ENCODE data around the gene SCG5. TPM values are rescaled to one million over a fixed set of nuclear protein-coding genes. Genes with fewer than 3 reads are reported as not detected.
A peak's percentile ranks its signal among the peaks of the same experiment; 100 is the strongest.

Gene SCG5
- total RNA-seq, 1 donor from 2014 or later, result 136 TPM

DNA sequence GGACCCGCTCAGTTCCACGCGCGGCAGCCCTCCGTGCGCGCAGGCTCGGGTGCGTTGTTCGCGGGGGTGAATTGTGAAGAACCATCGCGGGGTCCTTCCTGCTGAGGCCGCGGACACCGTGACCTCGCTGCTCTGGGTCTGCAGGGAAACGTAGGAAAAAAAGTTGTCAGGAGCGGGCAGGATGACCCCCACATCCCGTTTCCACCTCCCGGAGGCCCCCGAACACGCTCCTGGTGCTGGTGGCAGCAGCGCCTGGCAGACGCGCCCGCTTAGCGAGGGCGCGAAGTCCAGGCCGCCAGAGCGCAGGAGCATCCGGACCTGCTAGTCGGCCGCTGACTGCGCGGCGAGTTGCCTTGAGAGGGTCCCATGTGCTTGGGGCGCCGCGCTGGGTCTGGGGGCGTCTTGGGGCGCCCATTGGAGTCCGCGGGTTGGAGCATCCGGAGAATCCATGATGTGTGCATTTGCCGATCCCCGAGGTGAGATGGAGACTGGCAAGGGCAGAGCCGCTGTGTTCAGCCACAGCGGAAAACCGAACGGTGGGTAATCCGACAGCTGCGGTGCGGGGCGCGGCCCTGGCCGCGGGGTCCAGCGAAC, 76.8 kb downstream of the SCG5 start:
- DNase-seq (ENCODE audit: low spot score in 2 of 2) (peak in 1 of 2 donors; percentile 41), FAIRE-seq (no peak)

DNA sequence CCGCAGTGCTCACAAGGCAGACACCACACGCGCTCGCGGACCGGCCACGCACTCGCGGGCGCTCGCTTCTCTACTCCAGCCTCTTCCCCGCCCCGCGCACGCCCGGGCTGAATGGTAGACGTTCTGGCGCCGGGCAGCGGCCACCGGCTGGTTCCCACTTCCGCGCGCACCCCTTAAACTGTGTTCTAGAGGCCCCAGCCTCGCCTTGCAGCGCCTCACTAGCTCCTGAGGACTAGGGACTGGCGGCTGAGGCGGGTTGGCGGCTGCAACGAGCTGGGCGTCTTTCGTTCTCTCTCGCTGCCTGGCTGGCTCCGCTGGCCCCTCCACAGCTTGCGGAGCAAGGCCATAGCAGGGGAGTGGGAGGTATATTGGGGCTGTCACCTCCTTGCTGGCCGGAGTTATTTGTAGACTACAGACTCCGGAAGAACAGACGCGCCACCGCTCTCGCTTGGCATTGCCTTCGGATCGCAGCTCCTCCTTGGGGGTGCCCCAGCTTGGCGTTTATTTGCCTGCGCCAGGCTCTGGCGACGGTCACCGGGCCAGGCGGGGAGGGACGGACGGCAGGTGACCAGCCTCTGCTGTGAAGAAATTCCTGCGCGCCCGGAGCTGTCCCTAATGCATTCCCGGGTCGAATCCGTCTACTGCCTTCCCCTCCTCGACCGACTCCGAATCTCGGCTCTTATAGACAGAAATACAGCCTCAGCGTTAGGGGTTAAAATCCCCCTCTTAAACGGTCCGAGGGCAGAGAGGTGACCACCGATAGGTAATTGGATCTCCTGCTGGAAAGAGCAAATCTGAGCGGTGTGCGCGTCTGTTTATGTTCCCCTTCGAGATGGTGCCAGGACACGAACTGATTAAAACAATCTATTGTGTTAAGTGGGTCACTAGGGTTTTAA, 77.6 kb downstream of the SCG5 start:
- DNase-seq (ENCODE audit: low spot score in 2 of 2) (peak in 1 of 2 donors; percentile 37), FAIRE-seq (no peak)

DNA sequence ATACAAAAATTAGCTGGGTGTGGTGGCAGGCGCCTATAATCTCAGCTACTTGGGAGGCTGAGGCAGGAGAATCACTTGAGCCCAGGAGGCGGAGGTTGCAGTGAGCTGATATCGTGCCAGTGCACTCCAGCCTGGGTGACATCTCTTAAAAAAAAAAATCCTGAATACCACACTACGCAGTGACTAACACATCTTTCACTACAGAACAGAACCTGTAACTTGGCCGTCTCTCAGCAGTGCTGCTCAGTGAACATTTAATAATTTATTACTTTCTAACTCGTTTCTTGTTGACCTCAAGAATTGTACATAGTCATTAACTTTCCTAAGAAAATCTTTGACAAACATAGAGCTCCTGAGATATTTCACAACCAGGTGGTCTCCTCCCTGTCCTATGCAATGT, 80.1 kb downstream of the SCG5 start:
- DNase-seq (ENCODE audit: low spot score in 2 of 2) (no peak), FAIRE-seq (no peak)

DNA sequence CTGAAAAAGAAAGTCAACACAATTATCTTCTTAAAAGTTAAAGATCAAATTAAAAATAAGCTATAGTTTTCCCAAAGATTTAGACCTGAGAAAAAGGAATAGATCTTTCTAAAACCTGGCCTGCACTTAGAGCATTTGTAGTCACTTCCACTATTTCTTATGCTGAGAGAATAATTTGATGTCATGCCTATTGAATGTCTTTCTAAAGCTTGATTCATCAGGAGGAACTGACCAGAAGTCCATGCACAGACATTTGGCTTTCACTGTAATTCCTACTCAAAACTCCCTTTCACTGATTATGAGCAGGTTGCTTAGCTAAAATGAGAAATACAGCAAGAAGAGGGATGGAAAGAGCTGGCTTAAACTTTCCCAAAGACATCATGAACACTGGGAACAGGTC, 80.6 kb downstream of the SCG5 start:
- no peak for FAIRE-seq
- no peak for DNase-seq (ENCODE audit: low spot score in 2 of 2)

DNA sequence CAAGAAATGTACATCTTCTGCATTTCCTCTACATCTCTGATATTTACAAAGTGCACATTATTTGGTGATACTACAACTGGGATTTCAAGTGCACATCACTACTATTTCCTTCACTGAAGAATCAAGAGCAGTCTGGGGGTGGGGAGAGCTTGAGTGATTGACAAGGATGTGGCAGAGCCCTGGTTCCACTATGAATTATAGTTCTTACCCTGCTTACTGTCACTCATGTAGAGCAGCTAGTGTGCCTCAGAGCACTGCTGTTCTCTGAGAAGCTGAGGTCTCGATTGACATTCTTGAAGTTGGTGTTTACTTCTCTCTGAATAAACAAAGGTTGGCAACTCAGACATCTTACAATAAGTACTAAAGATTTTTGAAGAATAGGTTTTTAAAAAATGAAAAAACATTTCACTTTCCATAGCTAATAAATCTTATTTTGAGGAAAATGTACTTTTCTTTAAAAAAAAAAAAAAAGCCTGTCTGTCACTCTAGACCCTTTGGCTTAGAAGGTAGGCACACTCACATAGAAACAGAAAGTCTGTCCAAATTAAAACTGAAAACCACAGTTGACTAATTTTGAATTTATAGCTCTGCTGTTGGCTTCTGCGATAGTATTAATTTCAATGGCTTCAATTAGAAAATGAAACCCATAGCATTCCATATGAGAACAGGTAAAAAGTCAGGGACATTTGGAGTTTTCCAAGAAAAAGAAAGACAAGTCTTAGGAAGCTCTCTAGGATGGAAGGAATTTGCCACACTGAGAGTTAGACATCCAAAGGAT, 81.8 kb downstream of the SCG5 start:
- DNase-seq (ENCODE audit: low spot score in 2 of 2) (no peak), FAIRE-seq (no peak)

DNA sequence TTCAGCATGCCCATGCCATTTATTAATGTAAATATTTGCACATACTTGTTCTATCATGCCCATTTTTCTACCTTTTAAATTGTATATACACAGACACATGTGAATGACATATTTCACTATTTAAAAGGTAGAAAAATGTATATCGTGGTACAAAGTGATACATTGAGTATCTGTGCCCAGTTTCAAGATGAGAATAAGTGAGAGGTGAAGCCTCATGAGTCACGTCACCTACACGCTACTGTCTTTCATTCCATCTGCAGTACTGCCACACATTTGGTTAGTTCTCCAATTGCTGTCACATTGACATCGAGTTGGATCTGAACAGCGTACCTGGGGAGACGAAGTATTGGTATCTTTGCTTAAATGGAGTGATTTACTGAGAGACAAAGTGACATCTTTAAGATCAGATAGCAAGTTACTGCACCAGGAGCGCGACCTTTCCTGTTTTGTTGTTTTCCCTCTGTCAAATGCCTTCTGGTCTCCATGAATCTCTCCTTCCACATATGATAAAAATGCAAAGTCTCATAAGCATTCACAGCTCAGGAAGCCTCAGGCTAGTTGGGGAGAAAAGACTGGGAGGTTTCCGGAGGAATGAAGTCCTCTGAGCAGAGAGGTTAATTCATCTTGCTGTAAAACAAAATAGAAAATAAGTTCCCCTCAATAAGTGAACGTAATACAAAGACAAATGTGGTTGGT, 88.3 kb downstream of the SCG5 start:
- DNase-seq (ENCODE audit: low spot score in 2 of 2), result no peak
- no peak for FAIRE-seq

DNA sequence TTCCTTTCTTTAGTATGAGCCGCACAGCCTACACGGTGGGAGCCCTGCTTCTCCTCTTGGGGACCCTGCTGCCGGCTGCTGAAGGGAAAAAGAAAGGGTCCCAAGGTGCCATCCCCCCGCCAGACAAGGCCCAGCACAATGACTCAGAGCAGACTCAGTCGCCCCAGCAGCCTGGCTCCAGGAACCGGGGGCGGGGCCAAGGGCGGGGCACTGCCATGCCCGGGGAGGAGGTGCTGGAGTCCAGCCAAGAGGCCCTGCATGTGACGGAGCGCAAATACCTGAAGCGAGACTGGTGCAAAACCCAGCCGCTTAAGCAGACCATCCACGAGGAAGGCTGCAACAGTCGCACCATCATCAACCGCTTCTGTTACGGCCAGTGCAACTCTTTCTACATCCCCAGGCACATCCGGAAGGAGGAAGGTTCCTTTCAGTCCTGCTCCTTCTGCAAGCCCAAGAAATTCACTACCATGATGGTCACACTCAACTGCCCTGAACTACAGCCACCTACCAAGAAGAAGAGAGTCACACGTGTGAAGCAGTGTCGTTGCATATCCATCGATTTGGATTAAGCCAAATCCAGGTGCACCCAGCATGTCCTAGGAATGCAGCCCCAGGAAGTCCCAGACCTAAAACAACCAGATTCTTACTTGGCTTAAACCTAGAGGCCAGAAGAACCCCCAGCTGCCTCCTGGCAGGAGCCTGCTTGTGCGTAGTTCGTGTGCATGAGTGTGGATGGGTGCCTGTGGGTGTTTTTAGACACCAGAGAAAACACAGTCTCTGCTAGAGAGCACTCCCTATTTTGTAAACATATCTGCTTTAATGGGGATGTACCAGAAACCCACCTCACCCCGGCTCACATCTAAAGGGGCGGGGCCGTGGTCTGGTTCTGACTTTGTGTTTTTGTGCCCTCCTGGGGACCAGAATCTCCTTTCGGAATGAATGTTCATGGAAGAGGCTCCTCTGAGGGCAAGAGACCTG, 89.5 kb downstream of the SCG5 start:
- FAIRE-seq (no peak), DNase-seq (ENCODE audit: low spot score in 2 of 2) (no peak)

DNA sequence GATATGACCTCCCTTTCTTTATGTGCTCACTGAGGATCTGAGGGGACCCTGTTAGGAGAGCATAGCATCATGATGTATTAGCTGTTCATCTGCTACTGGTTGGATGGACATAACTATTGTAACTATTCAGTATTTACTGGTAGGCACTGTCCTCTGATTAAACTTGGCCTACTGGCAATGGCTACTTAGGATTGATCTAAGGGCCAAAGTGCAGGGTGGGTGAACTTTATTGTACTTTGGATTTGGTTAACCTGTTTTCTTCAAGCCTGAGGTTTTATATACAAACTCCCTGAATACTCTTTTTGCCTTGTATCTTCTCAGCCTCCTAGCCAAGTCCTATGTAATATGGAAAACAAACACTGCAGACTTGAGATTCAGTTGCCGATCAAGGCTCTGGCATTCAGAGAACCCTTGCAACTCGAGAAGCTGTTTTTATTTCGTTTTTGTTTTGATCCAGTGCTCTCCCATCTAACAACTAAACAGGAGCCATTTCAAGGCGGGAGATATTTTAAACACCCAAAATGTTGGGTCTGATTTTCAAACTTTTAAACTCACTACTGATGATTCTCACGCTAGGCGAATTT, 91.2 kb downstream of the SCG5 start:
- FAIRE-seq, result no peak
- no peak for DNase-seq (ENCODE audit: low spot score in 2 of 2)

DNA sequence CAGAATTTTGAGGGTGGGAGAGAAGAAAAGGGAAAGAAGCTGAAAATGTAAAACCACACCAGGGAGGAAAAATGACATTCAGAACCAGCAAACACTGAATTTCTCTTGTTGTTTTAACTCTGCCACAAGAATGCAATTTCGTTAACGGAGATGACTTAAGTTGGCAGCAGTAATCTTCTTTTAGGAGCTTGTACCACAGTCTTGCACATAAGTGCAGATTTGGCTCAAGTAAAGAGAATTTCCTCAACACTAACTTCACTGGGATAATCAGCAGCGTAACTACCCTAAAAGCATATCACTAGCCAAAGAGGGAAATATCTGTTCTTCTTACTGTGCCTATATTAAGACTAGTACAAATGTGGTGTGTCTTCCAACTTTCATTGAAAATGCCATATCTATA, 91.8 kb downstream of the SCG5 start:
- DNase-seq (ENCODE audit: low spot score in 2 of 2), result no peak

DNA sequence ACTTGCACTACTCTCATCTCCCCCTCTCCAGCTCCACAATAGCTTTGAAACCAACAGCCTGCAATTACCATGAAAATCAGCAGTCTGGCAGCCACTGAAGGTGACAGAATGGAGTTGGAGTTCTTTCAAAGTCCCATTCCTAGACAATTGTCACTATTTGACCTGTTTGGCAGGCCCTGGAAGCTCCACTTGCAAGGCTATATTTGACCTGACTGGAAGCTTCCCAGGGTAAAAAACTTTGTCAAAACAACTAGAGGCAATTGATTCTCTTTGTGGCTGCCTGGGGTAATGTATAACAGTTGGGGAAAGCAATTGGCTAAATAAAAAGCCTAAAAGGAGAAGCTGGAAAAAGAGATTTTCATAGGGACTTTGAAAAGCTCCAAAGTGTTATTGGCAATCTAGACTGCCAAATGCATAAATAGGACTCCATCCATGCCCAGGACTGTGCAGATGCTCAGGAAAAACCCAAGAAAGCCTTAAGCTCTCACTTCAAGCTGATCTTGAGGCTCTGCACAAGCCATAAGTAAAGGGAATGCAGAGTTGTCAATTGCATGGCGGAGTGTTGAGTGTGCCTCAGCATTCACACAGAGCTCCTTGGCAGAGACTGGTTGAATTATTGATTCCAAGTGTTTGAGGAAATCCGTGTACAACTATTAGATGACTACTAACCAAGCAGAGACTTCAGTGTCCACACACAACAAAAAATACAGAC, 94.6 kb downstream of the SCG5 start:
- no peak for FAIRE-seq

More for the DNA sequence above, 91.8 kb downstream of the SCG5 start:
- no peak for FAIRE-seq

DNA sequence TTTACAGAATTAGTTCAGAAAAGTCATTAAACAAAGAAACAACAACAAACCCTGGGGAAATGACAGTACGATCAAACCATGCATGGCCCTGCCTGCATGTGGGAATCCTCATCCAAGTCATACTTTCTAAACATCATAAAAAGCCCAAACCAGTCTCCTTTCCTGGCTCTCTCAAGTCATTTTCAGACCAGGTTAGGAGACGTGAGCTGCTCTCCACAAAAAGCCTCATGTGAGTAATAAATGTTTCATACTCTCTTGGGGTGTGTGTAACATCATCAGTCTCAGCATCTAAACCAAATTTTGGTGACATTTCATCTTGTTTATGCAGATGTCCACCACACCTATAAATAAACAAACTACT, 95.2 kb downstream of the SCG5 start:
- FAIRE-seq (no peak), DNase-seq (ENCODE audit: low spot score in 2 of 2) (no peak)

More for the DNA sequence above, 94.6 kb downstream of the SCG5 start:
- no peak for DNase-seq (ENCODE audit: low spot score in 2 of 2)

DNA sequence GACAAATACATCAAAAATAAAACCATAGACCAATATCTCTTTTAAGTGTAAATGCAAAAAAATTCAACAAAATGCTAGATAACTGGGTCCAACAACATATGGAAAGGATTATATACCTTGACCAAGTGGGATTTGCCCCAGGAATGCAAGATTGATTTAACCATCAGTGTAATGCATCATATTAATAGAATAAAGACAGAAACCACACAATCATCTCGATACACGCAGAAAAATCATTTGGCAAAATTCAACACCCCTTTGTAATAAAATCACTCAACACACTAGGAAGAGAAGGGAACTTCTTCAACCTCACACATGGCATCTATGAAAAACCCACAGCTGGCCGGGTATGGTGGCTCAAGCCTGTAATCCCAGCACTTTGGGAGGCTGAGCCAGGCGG, 95.8 kb downstream of the SCG5 start:
- no peak for FAIRE-seq

DNA sequence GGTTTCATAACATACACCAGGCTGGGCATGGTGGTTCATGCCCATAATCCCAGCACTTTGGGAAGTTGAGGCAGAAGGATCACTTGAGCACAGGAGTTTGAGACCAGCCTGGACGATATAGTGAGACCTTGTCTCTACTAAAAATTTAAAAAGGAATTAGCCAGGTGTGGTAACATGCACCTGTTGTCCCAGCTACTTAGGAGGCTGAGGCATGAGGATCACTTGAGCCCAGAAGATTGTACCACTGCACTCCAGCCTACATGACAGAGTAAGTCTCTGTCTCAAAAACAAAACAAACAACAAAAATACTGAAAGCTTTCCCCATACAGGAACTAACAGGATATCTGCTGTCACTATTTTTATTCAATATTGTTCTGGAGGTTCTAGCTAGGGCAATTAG, 97.2 kb downstream of the SCG5 start:
- DNase-seq (ENCODE audit: low spot score in 2 of 2), result no peak
- no peak for FAIRE-seq

More for the DNA sequence above, 95.8 kb downstream of the SCG5 start:
- DNase-seq (ENCODE audit: low spot score in 2 of 2), result no peak

DNA sequence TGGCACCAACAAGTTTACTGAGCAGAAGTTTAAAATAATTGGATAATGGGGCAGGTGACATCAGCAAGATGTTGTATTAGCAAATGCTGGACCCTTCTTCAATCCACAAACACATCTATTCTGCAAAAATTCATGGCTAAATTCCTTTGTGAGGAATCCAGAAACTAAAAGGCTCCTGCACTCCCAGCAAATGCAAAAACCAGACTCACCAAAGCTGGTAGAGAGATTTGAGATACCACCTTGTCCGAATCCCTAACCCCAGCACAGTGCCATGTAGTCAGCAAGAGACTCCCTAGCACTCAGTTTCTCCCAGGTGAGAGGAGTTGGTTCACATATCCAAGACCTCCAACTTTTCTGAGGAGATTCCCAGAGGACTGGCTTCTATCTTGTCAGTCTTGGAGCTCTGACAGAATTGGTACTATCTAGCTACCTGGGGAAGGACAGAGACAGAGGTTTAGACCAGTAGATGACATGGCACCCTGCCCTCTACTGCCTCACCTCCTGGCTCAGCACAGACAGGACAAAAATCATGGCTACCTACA, 98.1 kb downstream of the SCG5 start:
- no peak for DNase-seq (ENCODE audit: low spot score in 2 of 2)
- no peak for FAIRE-seq

DNA sequence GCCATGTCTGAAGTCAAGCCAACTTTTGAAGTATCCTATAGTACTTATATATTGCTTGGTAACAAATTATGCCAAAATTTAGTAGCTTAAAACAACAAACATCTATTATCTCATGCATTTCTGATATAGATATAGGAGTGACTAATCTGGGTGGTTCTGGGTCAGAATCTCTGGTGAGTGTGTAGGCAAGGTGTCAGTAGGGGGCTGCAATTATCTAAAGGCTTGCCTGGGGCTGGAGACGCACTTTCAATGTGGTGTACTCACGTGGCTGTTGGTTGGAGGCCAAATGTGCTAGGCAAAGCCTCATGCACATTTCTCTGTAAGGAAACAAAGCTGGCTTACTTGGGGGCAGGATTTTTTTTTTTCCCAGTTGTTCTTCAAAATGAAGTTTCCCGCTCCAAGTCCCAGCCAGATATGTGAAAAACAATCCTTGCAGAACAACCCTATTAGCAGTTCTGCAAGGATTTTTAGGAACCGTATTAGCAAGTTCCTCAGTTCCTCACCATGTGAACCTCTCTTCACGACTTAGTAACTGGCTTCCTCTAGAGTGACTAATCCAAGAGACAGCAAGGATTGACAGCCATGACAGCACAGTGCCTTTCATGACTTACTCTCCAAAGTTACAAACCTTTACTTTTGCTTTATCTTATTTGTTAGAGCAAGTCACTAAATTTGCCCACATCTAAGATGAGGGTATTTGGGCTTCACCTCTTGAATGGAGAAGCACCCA, 102.1 kb downstream of the SCG5 start:
- DNase-seq (ENCODE audit: low spot score in 2 of 2), result no peak
- FAIRE-seq, result no peak

DNA sequence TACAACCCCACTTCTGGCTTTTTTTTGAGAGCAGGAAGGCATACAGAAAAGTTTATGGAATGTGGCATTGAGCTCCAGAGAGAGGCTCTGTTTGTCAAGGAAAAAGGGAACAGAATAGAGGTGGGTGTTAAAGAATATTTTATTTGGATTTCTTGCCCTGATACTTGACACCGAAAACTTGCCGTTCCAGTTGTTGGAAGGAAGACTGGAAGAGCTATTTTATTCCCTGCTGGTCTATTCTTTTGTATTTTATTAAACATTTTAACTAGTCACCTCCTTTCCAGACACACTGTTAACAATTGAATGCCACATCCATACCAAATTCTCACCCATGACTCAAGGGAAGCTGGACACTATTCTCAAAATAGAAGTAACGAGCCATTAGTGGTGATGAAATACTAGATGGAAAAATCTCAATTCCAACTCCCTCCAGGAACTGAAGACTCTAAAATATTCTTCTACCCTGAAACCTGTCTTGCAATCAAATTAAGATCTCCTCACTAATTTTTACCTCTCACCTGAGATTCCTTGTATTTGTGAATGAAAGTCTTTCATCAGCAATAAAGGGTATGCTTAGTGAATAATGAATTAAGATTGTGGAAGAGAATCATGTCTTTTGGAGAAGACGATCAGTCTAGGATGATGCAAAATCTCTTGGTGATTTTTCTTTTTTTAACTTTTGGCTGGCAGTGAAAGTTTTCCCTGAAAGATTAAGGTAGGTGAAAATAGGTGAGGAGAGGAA, 104.8 kb downstream of the SCG5 start:
- no peak for FAIRE-seq
- no peak for DNase-seq (ENCODE audit: low spot score in 2 of 2)

Data from frontal cortex (tissue), 4 donors.